Suppressor macrophage (primary cell): ENCODE data around the gene NF2.

Experiments used
- DNase-seq, 4 experiments: peaks; one replicate each; pipeline ENCODE4 v3.0.0-alpha.2; 2020 to 2022

NF2 gene

DNA sequence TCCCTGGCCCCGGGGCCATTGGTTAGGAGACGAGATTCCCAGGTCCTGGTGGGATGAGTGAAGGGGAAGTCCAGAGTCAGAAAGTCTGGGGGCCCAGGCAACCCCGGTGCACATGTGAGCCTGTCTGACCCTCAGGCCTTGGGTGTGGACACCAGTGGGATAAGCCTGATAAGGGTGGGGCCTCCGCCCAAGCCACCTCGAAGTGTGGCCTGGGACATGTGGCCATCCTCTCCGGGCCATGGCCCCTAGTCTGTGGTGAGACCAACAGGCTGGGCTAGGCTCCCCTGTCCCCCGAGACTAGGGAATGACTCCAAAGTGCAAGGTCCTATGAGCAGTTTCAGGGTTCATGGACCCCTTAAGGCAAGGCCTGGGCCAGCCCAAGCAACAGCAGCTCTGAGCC, 122.7 kb downstream of the NF2 start:
- no peak for DNase-seq

DNA sequence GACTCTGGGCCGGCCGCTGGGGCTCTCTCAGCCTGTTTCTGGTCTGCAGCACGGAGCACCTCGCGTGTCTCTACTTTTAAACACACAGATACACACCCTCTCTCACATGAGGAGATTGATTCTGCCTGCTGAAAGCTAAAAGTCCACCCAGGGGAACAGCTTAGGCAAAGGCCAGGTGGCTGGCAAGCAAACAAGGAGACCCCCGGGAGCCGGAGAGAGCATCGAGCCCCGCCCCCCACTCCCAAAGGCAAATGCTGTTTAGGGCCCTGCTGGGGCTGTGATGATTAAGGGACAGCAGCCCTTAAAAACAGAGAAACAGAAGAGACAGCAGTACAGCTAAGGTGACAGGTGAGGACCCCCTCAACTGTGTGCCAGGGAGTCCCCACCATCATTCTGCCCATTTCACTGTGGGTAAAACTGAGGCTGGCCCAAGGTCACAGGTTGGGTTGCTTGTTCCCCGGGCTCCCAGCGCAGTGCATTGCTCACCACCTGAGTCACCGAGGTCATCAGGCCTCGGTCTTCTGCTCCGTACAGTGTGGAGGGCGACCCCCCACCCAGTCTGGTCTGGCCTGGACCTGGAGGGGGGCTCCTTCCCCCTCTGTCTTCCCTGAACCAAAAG, 123.2 kb downstream of the NF2 start:
- DNase-seq: no peak

DNA sequence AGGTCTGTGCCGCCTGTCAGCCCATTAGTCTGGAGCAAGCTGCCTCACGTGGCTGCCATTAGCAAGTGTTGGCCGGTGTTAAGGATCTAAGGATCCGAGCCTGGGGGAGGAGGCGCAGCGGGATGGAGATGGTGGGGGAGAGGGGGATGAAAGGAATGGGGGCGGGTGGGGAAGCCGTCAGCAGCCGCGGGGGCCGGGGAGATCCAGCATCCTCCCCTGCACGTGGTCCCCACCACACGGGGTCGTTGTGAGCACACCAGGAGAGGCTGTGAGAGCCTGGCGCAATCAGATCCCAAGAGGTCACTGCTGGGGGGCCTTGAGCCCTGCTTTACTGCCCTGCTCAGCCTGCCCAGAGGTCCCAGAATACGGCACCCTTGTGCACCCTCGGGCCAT, 123.7 kb downstream of the NF2 start:
- peak in 3 of 4 experiments; percentile 25 to 56 (median 40) for DNase-seq

DNA sequence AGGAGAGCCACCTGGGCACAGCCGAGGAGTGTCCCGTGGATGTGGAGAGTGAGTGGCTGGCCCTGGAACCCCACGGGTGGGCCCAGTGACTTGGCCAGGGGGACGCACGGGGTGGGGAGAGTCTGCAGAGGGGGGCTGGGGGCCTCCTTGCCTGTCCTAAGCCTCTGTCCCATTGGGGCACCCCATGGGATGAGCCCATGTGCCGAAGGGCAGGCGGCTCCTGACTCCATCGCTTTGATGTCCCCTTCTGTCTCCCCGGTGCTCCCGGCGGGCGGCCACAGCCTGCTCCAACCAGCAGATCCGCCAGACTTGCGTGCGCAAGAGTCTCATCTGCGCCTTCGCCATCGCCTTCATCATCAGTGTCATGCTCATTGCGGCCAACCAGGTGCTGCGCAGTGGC, 125.7 kb downstream of the NF2 start:
- no peak for DNase-seq

DNA sequence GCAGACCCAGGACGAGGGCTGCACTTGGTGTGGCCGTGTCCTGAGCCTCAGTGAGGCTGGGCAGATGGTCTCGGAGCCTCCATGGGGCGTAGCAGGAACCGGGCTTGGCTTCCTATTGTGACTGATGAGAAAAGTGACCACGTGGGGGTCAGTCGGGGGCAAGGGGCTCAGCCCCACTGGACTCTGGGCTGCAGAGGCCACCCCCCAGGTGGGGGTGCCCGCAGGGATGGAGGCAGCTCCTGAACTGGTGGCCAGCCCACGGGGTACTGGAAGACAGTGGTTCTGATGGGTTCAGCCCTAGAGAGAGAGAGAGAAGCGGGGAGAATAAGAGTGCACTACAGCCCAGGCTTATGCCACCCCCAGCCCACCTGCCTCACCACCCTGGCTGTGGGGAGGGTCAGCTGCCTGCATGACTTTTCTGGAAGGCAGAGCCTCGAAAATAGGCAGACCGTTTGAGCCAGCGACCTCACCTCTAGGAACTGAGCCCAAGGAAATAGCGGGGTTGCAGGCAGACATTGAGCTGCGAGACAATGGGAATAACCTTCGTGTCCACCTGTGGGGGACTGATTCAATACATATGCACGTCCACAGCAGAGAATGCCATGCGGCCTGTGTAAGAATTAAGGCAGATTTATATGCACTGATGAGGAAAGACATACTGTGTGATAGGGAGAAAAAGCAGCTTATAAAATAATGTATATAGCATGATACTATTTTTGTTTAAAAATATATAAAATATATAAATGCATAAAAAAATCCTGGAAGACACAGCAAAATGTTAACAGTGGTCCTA, 127.8 kb downstream of the NF2 start:
- DNase-seq: no peak

DNA sequence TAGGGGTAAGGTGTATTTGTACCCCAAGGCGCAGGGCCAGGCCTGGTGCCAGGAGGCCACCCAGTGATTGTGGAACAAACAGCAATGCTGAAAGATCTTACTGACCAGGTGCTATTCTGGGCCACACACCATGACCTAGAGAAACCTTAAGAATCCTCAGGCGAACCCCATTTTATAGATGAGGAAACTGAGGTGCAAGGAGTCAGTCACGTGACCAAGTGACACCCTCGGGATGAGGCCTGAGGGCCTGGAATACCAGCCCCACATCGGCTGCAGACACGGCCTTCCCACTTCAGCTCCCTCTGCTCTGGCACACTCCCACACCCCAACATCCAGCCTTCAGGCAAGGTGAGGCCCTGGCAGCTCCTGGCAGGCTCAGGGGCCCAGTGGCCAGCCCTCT, 129.4 kb downstream of the NF2 start:
- DNase-seq: no peak

DNA sequence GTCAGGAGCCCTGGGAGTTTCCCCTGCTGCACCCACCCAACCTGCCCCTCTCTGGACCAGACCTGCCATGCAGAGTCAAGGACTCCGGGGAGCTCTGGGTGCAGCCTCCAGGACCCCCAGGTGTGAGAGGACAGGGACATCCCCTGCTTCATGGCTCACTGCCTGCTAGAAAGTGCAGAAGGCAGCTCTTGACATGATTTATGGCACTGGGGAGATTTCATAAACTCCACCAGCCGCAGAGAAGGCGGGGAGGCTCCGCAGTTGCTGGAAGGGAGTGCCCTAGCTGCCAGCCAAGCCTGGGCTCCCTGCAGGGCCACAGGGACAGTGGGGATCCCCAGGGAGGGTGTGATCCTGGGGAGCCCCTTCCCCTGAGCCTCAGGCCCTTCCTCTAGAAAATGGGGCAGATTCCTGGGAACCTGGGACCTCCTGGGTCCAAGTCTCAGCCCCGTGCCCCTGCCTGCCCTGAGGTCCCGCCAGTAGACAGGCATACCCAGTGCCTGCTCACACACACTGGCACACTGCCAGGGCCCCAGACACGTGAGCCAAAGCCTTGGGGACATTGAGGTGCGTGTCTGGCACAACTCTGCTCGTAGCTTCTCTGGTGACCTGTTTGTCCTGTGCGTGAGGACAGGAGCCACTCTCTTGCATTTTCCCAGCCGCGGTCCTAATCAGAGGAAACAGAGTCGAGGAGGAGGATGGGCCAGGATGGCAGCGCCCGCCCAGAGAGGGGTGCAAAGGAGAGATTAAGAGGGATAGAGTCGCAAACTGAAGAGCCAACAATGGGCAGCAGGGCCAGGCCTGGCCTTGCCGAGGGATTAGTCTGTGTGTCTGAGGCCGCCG, 130.1 kb downstream of the NF2 start:
- no peak for DNase-seq

DNA sequence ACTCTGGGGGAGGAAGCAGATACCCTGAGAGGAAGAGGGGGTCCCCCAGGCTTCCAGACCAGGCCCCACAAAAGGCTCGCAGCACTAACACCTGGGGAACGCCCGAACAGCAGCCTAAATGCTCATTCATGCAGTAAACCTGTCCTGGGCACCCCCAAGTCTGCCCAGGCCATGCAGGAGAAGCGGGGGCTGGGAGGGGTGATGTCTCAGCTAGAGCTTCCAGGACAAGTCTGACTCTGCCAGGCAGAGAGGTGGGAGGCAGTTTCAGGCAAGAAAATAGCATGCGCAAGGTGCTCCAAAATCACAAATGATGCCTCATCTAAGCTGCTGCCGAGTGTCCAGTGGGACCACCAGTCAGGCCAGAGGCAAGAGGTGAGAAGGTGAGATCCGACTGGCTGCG, 131.0 kb downstream of the NF2 start:
- no peak for DNase-seq

DNA sequence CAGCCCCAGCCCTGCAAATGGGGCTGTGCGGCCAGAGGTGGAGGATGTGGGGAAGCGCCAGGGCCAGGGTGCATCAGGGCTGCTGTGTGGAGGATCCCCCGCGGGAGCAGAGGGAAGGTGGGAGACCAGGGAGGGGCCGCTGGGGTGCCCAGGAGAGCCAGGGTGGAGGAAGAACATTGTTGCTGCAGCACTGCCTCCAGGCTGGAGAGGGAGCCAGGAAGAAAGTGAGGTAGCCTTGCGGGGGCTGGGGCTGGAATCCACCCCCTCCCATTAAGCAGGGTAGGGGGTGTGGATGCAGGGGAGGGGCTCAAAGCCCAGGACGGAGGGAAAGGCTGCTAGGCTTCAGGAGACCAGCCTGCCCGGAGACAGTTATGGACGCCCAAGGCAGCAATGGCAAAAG, 131.4 kb downstream of the NF2 start:
- no peak for DNase-seq

DNA sequence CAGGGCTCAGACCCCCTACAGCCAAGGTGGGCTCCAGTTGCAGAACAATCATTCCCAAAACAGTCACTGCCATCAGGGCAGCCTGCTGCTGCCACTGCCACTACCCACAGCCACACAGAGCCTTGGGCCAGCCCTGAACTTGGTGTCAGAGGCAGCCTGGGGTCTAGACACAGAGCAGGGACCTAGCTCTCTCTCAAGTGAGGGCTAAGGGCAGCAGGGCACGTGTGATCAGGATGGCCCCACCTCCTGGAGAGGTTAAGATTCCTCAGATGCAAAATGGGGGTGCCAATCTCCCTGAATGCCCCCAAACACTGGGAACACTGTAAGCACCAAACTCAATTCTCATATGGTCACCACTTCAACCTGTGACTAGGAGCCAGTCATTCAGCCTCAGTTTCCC, 132.0 kb downstream of the NF2 start:
- DNase-seq: no peak

DNA sequence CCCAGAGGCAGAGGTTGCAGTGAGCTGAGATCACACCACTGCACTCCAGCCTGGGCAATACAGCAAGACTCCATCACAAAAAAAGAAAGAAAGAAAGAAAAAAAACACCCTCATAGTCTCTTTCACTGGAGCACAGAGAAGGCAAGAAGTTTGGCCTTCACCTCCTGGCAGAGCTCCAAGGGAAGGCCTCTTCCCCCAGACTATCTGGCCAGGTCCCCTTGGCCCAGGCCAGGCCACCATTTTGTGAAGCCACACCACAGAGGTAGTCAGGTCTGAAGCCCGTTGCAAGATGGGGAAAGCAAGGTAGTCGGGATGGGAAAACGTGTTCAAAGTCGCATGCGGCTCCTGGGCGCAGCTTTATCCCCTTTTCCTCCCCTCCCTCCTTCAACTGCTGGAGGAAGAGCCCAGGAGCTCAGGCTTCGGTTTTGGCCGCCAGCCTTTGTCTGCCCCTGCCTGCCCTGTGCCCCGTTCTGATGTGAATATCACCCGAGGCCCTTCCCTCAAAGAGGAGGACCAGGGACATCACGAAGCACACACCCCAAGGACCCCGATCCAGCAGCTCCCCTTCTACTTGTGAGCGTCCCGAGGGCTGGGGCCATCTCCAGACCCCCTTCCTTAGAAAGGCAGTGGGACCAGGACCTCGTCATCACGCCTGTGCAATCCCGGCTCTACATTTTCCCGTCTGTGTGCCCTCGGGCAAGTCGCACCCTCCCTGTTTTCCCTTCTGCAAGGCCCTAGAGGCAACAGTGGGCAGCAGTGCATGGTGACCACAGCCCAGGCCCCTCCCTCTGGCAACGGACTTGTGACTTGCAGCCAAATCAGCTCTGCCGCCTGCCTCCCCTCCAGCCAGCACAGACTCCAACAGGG, 134.1 kb downstream of the NF2 start:
- no peak for DNase-seq

DNA sequence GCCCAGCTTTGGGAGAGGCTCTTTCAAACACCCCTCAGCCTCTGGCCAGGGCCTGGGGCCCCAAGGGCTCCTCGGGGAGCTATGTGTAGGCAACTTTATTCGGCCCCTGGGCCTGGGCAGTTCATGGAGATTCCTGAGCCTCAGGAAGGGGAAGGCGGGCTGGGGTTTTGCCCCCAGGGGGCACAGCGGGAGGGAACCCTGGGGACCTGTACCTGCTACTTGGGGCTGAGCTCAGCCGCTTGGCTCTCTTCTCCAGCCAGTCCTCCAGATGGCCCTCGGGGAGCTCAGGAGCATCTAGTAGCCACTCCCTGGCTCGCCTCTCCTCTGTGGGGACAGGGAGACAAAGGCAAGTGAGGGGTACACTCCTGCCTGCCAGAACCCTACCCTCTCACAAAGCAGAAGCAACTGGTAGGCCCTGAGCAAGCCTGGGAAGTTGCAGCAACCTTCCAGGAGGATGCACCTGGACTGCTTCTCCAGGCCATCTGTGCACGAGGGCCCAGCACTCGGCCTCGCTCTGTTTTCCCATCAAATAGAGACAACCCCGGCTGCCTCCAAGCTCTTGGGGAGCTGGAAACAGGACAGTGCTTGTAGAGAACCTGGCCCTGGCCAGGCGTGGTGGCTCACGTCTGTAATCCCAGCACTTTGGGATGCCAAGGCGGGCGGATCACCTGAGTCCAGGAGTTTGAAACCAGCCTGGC, 134.8 kb downstream of the NF2 start:
- no peak for DNase-seq

DNA sequence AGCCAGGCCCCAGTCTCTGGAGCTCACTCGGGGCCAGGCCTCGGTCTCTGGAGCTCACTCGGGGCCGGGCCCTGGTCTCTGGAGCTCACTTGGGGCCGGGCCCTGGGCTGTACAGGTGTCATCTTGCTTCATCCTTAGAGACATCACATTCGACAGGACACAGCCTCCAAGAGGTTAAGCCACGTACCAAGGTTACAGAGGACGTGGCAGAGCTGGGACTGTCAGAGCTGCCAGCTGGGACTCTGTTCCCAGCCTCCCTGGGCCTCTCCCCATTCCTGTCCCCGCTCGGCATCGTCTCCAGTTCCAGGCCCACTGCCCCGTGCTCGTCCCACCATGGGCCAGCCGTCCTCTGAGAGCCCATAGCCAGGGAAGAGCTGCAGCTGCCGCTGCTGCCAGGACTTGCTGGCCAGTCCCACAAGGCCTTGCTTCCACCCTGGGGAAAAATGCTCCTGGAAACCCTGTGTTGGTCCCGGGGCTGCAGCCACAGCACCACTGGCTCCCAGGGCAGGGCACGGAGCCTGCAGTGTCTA, 136.0 kb downstream of the NF2 start:
- DNase-seq: no peak

DNA sequence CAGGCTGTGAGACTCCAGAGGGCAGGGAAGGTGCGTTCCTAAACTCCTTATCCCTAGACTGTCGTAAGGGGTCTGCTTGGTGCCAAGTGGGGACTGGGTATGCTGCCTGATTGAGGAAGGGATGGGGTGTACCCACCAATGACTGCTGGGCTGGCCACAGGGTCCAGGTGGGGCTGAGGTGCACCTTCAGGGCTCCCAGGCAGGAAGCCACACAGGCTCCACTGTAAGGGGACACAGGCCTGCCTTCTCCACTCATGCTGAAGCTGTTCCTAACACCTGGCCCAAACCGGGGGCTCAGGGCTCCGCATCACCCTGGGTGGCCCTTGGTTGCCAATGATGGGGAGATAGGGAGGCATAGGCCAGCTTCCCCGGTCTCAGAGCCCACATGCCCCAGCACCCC, 136.8 kb downstream of the NF2 start:
- no peak for DNase-seq

DNA sequence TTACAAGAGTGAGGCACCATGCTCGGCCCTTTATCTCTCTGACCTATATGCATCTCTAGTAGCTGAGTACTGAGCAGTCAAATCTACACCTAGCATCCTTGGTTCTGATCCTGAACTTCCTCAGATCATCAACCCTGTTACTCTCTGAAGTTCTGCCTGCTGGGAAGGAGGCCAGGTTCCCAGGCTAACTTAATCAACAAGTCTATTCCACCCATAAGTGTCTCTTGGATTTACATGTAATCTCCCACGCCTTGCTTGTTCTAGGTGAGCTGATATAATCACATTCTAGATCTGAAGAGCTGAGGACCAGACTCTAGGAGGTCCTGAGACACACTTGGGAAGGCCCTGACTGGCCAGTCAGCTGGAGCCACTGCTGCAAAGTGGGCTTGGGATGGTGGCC, 138.5 kb downstream of the NF2 start:
- no peak for DNase-seq

DNA sequence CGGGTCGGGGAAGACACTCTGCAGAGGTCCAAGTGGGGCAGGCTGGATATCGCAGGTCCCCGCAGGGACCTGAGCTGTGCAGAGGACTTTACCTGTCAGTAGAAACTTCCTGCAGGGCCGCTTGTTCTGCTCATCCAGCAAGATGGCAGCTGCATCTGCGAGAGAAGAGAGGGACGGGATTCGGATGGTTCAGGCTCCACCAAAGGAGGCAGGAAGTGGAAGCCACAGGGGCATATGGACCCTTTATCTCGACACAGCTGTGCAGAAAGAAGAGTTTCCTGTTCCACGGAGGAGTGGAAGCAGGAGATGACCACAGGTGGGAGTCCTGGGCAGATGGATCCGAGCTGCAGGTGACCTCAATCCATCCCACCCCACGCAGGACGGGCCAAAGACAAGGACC, 138.9 kb downstream of the NF2 start:
- DNase-seq: no peak

DNA sequence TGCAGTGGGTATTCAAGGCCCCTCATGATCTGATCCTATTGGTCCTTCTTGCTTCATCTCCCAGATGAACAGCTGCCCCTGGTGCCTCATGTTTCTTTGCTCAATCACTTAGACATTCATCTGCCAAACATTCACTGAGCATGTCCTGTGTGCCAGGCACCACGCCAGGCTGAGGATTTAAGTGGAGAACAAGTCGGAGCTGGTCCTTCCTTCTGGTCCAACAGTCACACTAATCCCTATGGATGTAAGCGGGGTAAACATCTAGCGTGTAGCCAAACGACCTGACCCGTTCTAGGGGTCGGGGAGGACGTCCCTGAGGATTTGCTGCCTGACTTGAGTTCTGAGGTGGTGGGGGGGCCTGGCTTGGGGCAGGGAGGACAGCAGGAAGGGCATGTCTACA, 141.5 kb downstream of the NF2 start:
- DNase-seq: no peak

DNA sequence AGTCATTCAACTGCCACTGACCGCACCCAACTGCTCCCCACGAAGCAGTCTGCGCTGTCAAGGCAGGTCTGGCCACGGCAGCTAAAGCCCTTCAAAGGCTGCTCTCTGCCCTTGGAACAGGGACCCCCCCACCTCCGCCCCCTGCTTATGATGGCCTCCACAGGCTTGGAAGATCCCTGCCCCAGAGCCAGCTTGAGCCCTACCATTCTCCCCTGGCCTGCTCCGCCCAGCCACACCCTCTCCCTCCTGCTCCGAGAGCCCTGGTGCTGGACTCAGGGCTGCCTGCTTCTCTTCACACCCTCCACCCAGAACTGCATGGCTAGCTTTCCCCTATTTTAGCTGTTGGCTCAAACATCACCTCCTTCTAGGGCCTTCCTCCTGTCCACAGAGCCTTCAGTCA, 144.4 kb downstream of the NF2 start:
- no peak for DNase-seq
